GF-D8 (cell line): ENCODE measurements around the gene CTR9.
A peak's percentile ranks its signal among the peaks of the same experiment; 100 is the strongest.

Experiments used
- DNase-seq: peaks from one replicate; lab custom pipeline; 2025; lab: John Stamatoyannopoulos, UW

Gene CTR9

DNA sequence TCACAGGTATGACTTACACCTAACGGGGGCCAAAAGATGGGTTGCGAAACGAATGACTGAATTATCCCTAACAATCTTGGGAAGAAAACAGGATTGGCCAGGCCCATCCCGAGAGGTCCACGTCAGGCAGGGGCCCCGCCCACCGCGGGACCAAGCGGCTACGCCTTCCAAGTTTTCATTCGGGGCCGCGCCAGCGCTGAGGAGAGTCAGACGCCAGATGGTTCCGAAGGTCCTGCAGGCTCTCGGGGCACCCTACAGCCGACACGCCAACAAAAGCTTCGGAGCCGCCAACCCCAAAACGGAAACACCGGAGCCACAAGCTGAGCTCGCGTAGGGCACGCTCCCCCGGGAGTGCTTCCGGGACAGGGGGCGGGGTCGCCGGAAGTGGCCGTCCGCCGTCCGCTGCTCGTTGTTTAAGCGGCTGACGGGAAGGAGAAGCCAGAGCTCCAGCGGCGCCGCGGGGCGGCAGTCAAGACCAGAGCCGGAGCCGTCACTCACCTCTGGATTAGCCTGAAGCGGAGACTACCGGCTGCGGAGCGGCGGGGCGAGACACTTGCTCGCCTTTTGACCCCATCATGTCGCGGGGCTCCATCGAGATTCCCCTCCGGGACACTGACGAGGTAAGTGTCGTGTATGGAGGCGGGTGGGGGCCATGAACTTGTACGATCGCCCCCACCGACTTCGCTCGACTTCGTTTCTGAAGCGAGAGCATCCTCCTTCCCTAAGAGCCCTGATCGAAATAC is at the start of gene CTR9:
Gene CTR9 (plus strand): TSS at position 409 of the 743 bp plus-strand sequence. CDS start 167 bp downstream, at position 576.
- peak; percentile 54 for DNase-seq

- DNase-seq: no peak
Observed at GRCh38 chr11:10701982-10702381, 49.1 kb upstream of the CTR9 start.

DNA sequence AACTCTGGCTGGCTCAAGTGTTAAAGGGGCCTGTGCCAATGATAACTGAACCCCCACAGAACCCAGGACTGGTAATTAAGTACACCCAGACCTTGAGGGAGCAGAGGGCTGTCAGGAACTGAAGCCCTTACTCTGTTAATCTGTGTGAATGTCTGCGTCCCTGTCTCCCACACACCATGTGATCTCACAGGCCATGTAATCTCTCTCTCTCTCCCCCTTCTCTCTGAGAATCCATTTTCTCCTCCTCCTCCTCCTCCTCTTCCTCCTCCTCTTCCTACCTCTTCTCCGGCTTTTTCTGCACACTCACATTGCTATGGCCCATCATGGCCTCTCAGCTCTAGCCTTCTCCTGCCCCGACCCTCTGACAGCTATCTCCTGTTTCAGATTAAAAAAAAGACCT is 42.9 kb upstream of the CTR9 start:
- DNase-seq: no peak

DNA sequence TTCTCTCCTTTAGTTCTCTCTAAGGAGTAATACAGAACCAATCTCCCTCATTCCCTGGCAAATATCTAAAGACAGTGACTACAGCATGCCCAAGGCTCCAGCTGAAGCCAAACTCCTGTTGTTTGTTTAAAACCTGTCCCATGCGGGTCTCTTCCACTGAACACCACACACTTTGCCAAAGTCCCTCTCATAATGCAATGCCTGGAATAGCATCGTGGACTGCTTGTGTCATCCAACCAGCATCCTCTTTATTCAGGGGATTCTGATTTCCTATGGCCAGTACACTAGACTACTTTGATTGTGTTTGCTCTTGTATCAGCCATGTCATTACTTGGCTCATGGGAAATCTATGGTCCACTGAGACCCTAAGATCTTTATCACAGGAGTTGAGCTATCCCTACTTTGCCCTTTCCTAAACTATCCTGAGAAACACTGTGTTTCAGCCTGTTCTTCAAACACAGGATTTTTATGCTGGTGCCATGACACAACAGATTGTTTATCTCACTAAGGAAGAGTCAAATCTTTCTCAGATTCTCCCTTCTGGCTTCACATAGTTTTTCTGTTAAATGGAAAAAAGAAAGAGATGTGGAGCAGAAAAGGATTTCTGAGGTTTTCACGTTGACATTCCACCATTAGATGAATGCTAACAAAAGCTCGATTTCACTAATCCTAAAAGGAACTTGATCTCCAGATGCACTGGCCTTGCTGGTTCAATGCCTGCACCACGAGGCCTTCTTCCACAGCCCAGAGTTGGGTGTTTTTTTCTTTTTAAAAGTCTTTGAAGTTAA is 41.6 kb upstream of the CTR9 start:
- no peak for DNase-seq

DNA sequence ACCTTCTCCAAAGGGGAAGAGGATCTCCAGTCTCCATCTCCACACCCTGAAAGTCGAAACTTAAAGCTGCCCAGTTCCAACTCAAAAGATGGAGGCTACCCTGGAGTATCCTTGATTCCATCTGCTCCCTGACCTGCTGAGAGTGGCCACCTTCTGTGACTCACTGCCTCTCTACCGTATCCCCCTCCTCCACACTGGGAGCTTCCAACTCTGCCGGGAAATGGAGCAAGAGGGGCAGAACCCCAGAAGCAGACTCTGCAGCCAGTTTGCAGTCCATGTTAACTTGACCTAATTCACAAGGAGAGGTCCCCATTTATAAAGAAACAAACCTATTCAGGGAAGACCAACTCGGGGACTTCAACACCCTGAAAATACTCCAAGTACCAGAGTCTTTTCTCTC is 35.5 kb upstream of the CTR9 start:
- DNase-seq: no peak

DNA sequence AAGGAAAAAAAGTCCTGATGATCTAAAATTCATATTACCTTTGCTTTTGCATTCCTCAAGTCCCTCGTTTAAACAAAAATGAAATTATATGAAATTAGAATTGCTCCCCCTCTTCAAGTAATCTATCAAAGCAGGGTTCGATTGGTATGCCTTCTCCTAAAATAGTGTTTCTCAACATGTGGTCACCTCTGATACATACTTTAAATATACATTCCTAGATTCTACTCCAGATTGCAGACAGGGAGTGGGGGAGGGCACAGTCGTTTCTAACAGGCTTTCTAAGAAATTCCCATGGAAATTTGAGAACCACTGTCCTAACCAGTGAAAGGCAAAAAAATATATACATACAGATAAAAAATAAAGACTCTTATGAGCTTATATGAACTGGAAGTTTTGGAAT is 34.9 kb upstream of the CTR9 start:
- no peak for DNase-seq

- no peak for DNase-seq
Observed at GRCh38 chr11:10716543-10717259, 34.3 kb upstream of the CTR9 start.

DNA sequence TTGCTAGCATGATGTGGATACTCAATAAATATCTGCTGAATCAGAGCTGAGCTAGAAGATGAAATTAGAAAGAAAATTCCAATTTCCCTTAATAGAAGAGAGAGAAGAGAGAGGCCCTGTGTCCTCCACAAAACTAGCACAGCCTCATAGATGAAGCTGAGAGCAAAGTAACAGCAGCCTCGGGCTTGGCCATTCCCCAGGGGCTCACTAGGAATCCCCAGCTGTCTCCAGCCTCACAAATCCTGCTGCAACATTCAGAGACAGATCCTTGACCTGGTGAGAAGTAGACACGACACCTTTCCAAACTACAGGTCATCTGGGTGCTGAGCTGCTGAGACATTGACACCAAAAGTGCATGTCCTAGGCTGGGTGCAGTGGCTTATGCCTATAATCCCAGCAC is 31.4 kb upstream of the CTR9 start:
- no peak for DNase-seq

DNA sequence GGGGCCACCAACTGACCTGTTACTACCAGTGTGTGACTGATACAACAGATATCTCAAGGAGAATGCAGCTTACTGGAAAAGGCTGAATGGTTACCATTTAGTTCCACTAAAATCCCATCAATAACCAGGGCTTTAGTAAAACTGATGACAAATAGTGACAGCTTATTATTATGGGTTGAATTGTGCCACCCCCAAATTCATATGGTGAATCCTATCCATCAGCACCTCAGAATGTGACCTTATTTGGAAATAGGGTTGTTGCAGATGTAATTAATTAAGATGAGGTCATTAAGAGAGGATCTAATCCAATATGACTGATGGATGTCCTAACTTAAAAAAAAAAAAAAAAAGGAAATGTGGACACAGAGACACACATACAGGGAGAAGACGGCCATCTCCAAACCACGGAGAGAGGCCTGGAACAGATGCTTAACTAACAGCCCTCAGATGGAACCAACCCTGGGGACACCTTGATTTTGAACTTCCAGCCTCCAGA is 30.1 kb upstream of the CTR9 start:
- DNase-seq: no peak

DNA sequence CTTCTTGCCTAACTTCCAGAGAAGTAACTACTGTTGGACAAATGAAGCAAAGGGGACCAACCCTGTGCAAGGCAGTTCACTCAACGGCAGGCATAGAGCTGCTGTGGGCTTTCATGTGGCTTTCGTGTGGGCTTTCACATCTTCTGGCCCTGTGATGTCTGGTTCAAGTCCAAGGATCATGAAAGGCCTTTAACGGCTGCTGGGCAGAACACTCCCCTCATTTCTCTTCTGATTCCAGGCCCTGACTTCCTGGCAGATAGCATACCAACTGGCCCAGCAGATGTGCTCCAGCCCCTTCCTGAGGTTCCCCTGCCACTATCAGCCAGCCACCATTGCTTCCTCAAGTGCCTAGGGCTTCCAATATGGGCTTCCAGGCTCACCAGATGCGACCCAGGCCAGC is 28.7 kb upstream of the CTR9 start:
- no peak for DNase-seq

GRCh38 chr11:10725114-10725906 is 25.7 kb upstream of the CTR9 start:
- DNase-seq: no peak

DNA sequence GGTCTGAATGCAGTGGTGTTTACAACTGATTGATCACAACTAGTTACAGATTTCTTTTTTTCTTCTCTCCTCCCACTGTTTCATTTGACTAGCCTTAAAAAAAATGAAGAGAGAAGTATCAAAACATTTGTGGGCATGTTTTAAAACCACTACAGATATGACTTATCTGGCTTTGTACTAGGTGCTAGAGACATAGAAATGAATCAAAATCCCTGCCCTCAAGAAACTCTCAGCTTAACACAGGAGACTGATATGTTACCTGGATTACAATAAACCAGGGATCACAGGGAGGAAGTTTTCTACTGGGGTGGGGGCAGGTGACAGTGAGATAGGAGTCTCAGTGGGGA is 25.2 kb upstream of the CTR9 start:
- DNase-seq: no peak

DNA sequence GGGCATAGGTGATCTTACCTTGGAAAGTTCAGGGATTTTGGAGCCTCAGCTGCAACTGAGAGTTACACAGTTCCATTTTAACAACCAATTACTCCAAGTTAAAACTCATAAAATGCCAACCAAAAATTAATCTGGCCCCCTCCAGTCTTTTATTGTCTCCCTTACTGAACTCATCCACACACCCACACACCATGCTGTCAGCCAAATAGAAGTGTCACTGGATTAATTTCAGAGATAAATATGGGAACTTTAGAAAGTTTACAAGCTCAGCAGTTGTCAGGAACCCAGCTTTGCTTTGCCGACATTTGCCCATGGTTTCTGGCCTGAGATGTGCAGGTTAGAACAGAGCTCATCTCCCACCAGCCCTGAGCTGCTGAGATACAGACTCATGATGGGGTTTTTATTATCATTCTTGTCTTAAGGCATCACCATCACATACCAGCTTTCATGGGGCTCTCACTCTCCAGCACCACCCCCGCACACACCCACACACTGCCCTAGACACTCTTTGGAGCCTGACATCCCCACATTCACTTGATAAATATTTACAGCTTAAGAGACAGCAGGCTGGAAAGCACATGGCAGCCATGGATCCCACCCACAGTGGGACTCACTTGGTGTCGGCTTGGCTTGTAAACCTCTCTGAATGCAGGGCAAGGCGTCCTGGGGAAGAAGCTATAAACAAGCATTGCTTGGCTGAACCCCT is 23.7 kb upstream of the CTR9 start:
- DNase-seq: no peak

- DNase-seq: no peak
Observed at GRCh38 chr11:10728154-10728553, 22.9 kb upstream of the CTR9 start.

DNA sequence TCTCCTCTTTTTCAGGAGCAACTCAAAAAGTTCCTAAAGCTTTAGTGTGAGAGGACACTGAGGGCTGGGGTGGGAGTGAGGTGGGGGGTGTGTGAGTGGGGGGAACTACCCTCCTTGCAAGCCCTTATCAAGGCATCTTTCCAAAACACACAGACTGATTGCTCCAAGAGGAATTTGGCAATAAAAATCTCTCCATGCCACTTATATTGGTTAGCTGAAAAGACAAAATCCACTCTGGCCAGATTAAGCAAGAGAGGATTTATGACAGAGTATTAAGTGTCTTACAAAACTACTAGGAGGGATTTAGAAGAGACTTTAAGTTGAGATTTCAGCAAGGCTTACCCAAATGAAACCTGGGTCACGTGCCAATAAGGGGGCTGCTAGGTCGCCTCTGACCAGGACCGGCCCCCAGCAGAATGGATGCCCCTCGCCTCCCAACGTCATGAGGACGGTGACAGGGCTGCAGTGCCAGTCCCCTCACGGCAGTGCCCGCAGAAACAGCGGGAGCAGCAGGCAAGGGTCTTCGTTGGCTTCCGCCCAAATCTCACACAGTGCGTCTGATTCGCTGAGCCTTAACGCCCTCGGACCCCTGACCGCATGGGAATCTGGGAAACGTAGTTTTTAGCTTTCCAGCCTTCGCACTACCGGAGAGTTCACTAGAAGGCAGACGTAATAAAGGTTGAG is 22.1 kb upstream of the CTR9 start:
- DNase-seq: no peak

GRCh38 chr11:10730151-10730550 is 20.9 kb upstream of the CTR9 start:
- DNase-seq: no peak

GRCh38 chr11:10731064-10731680 is 19.9 kb upstream of the CTR9 start:
- no peak for DNase-seq

DNA sequence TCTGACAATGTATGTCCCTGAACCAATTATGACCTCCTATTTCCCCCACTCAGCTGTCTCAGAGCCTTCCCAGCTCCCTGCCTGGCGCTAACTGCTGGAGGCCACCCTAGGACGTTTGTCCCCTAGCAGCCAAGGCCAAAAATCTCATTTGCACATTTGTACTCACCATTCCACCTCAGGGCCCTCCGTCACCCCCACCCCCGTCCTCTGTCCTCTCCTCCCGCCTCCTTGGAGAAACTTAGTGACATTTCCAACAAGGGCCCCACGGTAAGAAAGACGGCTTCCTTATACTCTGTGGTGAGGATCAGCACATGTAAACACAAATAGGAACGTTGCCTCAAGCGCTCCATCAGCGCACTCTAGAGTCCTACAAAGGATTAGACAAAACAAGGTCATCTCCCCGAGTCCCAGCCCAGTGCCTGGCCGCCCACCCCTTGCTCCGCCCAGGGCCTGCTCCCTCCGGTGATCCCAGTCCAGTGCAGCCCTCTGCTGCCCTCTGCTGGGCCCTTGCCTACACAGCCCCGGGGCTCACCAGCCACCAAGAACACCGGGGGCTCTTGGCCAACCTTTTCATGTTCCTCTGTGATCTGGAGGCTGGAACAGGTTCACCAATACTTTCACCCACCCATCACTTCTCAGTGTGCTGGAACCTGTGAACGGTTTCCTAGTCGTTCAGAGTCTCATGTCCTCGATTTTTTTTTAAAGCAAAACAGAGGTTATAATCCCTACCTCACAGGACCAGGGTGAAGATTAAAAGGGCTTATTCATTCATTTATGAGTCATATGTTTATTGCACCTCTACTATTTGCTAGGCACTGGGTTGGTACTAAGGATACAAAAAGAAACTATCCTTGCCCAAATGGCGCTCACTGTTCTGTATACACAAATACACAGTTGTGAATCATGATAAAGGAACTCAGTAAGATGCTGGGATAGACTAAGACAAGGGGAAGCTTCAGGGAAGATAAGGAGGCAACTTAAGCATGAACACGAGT is 15.3 kb upstream of the CTR9 start:
- DNase-seq: peak; percentile 27
